SK-N-SH (cell line): ENCODE data around the gene ARHGEF37. TPM values are rescaled to one million over a fixed set of nuclear protein-coding genes. Genes with fewer than 3 reads are reported as not detected.
"Not testable (repeated sequence)": the region's sequence is repeated elsewhere in the genome, so short reads cannot be mapped to it uniquely, and the experiment has no call there.

Experiments used
- CTCF ChIA-PET: fragments of 300-600, 350-600 bp; formaldehyde crosslinking; extraction: SDS; loops from one replicate; lab custom pipeline; 2021; lab: Yijun Ruan, JAX
- POLR2A ChIA-PET: fragments of 350-600 bp; sonication (Branson Sonifier 250); formaldehyde crosslinking; extraction: SDS; loops from one replicate; lab custom pipeline; 2020; ENCODE audit warnings: antibody characterized with exemption, inconsistent platforms; lab: Yijun Ruan, JAX
- DNase-seq: peaks from one replicate; pipeline ENCODE4 v3.0.0; 2012
- H2AFZ ChIP-seq: fragments of 200-600 bp; sonication (generic); 2 replicates; pipeline ENCODE4 v1.8.1; 2016; ENCODE audit warnings: antibody characterized with exemption, mild to moderate bottlenecking, low read depth
- H3F3A ChIP-seq: fragments of 200-600 bp; sonication (generic); replicated peaks from 2 replicates; pipeline ENCODE3; 2016; ENCODE audit warnings: antibody characterized with exemption, mild to moderate bottlenecking; ENCODE audit not compliant: insufficient read depth
- H3K27ac ChIP-seq, 2 experiments: fragments of 200-500 bp in 1 of 2; fragments of 200-600 bp in 1 of 2; sonication (Bioruptor generic) in 1 of 2; sonication (generic), shearing (Covaris generic) in 1 of 2; 2 replicates each; pipeline versions ENCODE4 v1.5.1 to v1.6.1; 2014 to 2016; ENCODE audit warnings: low read depth in 2 of 2, inconsistent platforms in 1 of 2, low read length in 1 of 2, mild to moderate bottlenecking in 1 of 2, mixed read lengths in 1 of 2
- H3K27me3 ChIP-seq: fragments of 200-600 bp; sonication (generic), shearing (Covaris generic); 2 replicates; pipeline ENCODE4 v1.6.1; 2016; ENCODE audit warnings: mixed run types; ENCODE audit not compliant: insufficient read depth
- H3K36me3 ChIP-seq, 2 experiments: fragments of 200-500 bp in 1 of 2; fragments of 200-600 bp in 1 of 2; sonication (Bioruptor generic) in 1 of 2; sonication (generic) in 1 of 2; replicated peaks in 1 of 2; 2 replicates each; pipeline versions ENCODE3 to v1.5.1; 2014 to 2016; ENCODE audit warnings: low read length in 1 of 2, mild to moderate bottlenecking in 1 of 2; ENCODE audit not compliant: insufficient read depth in 2 of 2, control insufficient read depth in 1 of 2
- H3K4me1 ChIP-seq, 2 experiments: fragments of 200-500 bp in 1 of 2; fragments of 200-600 bp in 1 of 2; sonication (Bioruptor generic) in 1 of 2; sonication (generic), shearing (Covaris generic) in 1 of 2; 2 replicates each; pipeline versions ENCODE4 v1.5.1 to v1.6.1; 2014 to 2016; ENCODE audit warnings: low read depth in 1 of 2, low read length in 1 of 2, mixed run types in 1 of 2; ENCODE audit not compliant: insufficient read depth in 2 of 2, control insufficient read depth in 1 of 2
- H3K4me2 ChIP-seq: fragments of 200-600 bp; sonication (generic), shearing (Covaris generic); 2 replicates; pipeline ENCODE4 v1.6.1; 2017; ENCODE audit warnings: mixed run types
- H3K4me3 ChIP-seq, 2 experiments: fragments of 200-500 bp in 1 of 2; fragments of 200-600 bp in 1 of 2; sonication (Bioruptor generic) in 1 of 2; sonication (generic), shearing (Covaris generic) in 1 of 2; 2 replicates each; pipeline versions ENCODE4 v1.5.1 to v1.8.1; 2014 to 2016; ENCODE audit warnings: low read depth in 2 of 2, inconsistent platforms in 1 of 2, low read length in 1 of 2, mild to moderate bottlenecking in 1 of 2, mixed read lengths in 1 of 2, moderate library complexity in 1 of 2
- H3K79me2 ChIP-seq: fragments of 200-600 bp; sonication (generic); 2 replicates; pipeline ENCODE4 v1.8.1; 2017; ENCODE audit warnings: mild to moderate bottlenecking; ENCODE audit not compliant: insufficient read depth
- H3K9ac ChIP-seq: fragments of 200-600 bp; sonication (generic); 2 replicates; pipeline ENCODE4 v1.6.1; 2017; ENCODE audit warnings: mixed run types
- H3K9me2 ChIP-seq: fragments of 200-600 bp; sonication (generic); 2 replicates; pipeline ENCODE4 v1.6.1; 2017; ENCODE audit warnings: mixed run types
- H3K9me3 ChIP-seq: fragments of 200-600 bp; sonication (generic); 2 replicates; pipeline ENCODE4 v1.6.1; 2017; ENCODE audit warnings: mixed run types, mild to moderate bottlenecking, moderate library complexity
- H4K20me1 ChIP-seq: fragments of 200-600 bp; sonication (generic); 2 replicates; pipeline ENCODE4 v1.6.1; 2017; ENCODE audit warnings: mild to moderate bottlenecking, mixed run types; ENCODE audit not compliant: insufficient read depth
- CHD2 ChIP-seq: fragments of 150-350 bp; IDR thresholded peaks from 2 replicates; pipeline ENCODE4 v1.6.1; 2018; ENCODE audit warnings: low read length; ENCODE audit not compliant: partially characterized antibody
- EP300 ChIP-seq, 2 experiments: IDR thresholded peaks; 2 replicates each; pipeline versions ENCODE4 v1.4.0 to v1.6.1; 2012; ENCODE audit warnings: borderline replicate concordance in 1 of 2, low read depth in 1 of 2, low read length in 1 of 2
- EZH2phosphoT487 ChIP-seq: fragments of 200-600 bp; sonication (generic); IDR thresholded peaks from 2 replicates; pipeline ENCODE4 v1.6.1; 2017; ENCODE audit warnings: low read depth, mixed run types, mild to moderate bottlenecking, antibody characterized with exemption, moderate library complexity, borderline replicate concordance
- FOSL2 ChIP-seq: IDR thresholded peaks from 2 replicates; pipeline ENCODE4 v1.4.0; 2012; ENCODE audit warnings: low read depth, mild to moderate bottlenecking, moderate library complexity, borderline replicate concordance
- FOXJ3 ChIP-seq: sonication (generic); formaldehyde crosslinking; IDR thresholded peaks from 2 replicates; pipeline ENCODE4 v1.5.1; 2020; ENCODE audit warnings: mild to moderate bottlenecking, missing genetic modification reagents
- FOXM1 ChIP-seq: IDR thresholded peaks from 2 replicates; pipeline ENCODE4 v1.4.0; 2012; ENCODE audit warnings: low read depth, mild to moderate bottlenecking
- GABPA ChIP-seq: IDR thresholded peaks from 2 replicates; pipeline ENCODE4 v1.4.0; 2012; ENCODE audit warnings: low read depth, mild to moderate bottlenecking
- JUND ChIP-seq: IDR thresholded peaks from 2 replicates; pipeline ENCODE4 v1.4.0; 2012
- NFIC ChIP-seq: IDR thresholded peaks from 2 replicates; pipeline ENCODE4 v1.4.0; 2012; ENCODE audit warnings: borderline replicate concordance
- NRF1 ChIP-seq: IDR thresholded peaks from 2 replicates; pipeline ENCODE4 v1.6.1; 2012; ENCODE audit warnings: low read depth, mild to moderate bottlenecking, low read length
- RXRA ChIP-seq: IDR thresholded peaks from 2 replicates; pipeline ENCODE4 v1.4.0; 2012; ENCODE audit warnings: low read depth, mild to moderate bottlenecking, borderline replicate concordance
- TAF1 ChIP-seq: IDR thresholded peaks from 2 replicates; pipeline ENCODE4 v1.6.1; 2012; ENCODE audit warnings: low read depth, mild to moderate bottlenecking, low read length, moderate library complexity, borderline replicate concordance
- TCF12 ChIP-seq: IDR thresholded peaks from 2 replicates; pipeline ENCODE4 v1.4.0; 2012
- TEAD4 ChIP-seq: IDR thresholded peaks from 2 replicates; pipeline ENCODE4 v1.4.0; 2012; ENCODE audit warnings: mild to moderate bottlenecking, borderline replicate concordance; ENCODE audit not compliant: insufficient read depth
- YY1 ChIP-seq: IDR thresholded peaks from 2 replicates; pipeline ENCODE4 v1.4.0; 2012; ENCODE audit warnings: low read depth, mild to moderate bottlenecking
- WGBS: methylation state at CpG from one replicate; pipeline ENCODE4 v1.1.6; 2017; ENCODE audit warnings: low lambda C conversion rate; 5-methylcytosine and 5-hydroxymethylcytosine counted together
- polyA plus RNA-seq, 3 experiments: library from polyadenylated mRNA; depleted of rRNA; stranded (reverse); fragments of >200 nt; gene quantifications; 2 replicates each; pipeline ENCODE4 v1.2.3, GENCODE V29; 2012
- TF ChIP-seq, protein P1 (sequence below): IDR thresholded peaks from 2 replicates; pipeline ENCODE4 v1.4.0; 2012; ENCODE audit warnings: low read depth, borderline replicate concordance
- TF ChIP-seq, protein P2 (sequence below): IDR thresholded peaks from 2 replicates; pipeline ENCODE4 v1.4.0; 2012; ENCODE audit warnings: low read depth, borderline replicate concordance
- TF ChIP-seq, protein P3 (sequence below): IDR thresholded peaks from 2 replicates; pipeline ENCODE4 v1.4.0; 2012; ENCODE audit warnings: low read depth
- TF ChIP-seq, protein P4 (sequence below): fragments of 150-350 bp; IDR thresholded peaks from 2 replicates; pipeline ENCODE4 v1.6.1; 2016; ENCODE audit warnings: mild to moderate bottlenecking, low read depth, low read length

The ARHGEF37 gene
- polyA plus RNA-seq, 1 of the 3 experiments (the other 2 are of a cell fraction): 0.94 TPM

DNA sequence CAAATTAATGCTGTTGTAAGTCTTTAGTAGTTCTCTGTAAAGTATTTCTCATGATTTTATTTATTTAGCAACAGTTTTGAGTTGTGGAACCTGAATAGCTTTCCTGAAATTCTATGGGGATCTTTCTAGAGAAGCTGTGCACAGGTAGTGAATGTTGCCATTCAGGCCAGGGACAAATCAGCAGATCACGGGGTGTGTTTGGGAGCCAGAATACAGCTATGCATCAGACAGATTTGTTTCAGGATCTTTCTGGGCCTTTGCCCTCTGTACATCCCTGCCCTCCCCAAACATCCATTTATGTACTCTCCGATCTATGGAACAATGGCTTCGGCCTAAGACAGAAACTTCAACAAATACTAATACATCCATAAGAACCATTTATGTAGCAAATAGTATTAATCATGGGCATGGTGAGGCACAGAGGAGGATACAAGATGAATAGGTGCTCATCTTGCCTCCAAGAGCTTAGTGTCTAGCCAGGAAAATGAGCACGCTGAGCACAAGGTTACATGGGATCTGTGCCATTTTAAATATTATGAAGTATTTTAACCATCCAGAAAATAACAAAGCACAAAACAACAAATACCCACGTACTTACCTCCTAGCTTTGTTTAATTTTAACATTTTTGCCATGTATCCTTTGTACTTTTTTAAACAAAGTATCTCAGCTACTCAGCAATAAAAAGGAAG, 13.1 kb downstream of the ARHGEF37 start:
- no peak overlapping the region for H3K4me3 ChIP-seq
- no peak overlapping the region for H3K9ac ChIP-seq
- no peak overlapping the region for H3K4me2 ChIP-seq
- no peaks in the 10 kb centered on the region for H3K27me3 ChIP-seq
- no peak overlapping the region for H3K27ac ChIP-seq
- no peaks in the 10 kb centered on the region for H3K4me1 ChIP-seq
- TF ChIP-seq, protein P1, sequence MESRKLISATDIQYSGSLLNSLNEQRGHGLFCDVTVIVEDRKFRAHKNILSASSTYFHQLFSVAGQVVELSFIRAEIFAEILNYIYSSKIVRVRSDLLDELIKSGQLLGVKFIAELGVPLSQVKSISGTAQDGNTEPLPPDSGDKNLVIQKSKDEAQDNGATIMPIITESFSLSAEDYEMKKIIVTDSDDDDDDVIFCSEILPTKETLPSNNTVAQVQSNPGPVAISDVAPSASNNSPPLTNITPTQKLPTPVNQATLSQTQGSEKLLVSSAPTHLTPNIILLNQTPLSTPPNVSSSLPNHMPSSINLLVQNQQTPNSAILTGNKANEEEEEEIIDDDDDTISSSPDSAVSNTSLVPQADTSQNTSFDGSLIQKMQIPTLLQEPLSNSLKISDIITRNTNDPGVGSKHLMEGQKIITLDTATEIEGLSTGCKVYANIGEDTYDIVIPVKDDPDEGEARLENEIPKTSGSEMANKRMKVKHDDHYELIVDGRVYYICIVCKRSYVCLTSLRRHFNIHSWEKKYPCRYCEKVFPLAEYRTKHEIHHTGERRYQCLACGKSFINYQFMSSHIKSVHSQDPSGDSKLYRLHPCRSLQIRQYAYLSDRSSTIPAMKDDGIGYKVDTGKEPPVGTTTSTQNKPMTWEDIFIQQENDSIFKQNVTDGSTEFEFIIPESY: no peak
- TF ChIP-seq TEAD4 (no peak), GABPA (no peak), NRF1 (no peak), TCF12 (no peak), RXRA (no peak), FOXJ3 (CRISPR knock-in tag) (no peak), YY1 (no peak), CHD2 (no peak), FOSL2 (no peak), EP300 (IDR thresholded peaks at IDR 0.05; ENCODE audit: borderline replicate concordance in 1 of 2, low read depth in 1 of 2, low read length in 1 of 2) (no peak), NFIC (no peak), TAF1 (no peak), FOXM1 (no peak), EZH2phosphoT487 (no peak), JUND (no peak)
- TF ChIP-seq, protein P2, sequence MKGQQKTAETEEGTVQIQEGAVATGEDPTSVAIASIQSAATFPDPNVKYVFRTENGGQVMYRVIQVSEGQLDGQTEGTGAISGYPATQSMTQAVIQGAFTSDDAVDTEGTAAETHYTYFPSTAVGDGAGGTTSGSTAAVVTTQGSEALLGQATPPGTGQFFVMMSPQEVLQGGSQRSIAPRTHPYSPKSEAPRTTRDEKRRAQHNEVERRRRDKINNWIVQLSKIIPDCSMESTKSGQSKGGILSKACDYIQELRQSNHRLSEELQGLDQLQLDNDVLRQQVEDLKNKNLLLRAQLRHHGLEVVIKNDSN: no peak
- TF ChIP-seq, protein P3, sequence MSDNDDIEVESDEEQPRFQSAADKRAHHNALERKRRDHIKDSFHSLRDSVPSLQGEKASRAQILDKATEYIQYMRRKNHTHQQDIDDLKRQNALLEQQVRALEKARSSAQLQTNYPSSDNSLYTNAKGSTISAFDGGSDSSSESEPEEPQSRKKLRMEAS: no peak
- TF ChIP-seq, protein P4, sequence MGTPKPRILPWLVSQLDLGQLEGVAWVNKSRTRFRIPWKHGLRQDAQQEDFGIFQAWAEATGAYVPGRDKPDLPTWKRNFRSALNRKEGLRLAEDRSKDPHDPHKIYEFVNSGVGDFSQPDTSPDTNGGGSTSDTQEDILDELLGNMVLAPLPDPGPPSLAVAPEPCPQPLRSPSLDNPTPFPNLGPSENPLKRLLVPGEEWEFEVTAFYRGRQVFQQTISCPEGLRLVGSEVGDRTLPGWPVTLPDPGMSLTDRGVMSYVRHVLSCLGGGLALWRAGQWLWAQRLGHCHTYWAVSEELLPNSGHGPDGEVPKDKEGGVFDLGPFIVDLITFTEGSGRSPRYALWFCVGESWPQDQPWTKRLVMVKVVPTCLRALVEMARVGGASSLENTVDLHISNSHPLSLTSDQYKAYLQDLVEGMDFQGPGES: no peak
- H3F3A ChIP-seq: no peaks in the 10 kb centered on the region
- H3K36me3 ChIP-seq: no peaks in the 10 kb centered on the region
- H3K79me2 ChIP-seq: no peaks in the 10 kb centered on the region
- DNase-seq: no peak
- CTCF ChIA-PET: interaction anchor here (1.1 to 1.2 kb wide), 2 partner anchors 24 to 160 kb away, joined by 3 to 7 read pairs; no protein-coding TSS in a partner anchor
- no peaks in the 10 kb centered on the region for H3K9me3 ChIP-seq
- no peak overlapping the region for H2AFZ ChIP-seq
- WGBS: 78% methylated on average over 5 of the region's 5 CpGs
- POLR2A ChIA-PET: no interaction called here
- no peaks in the 10 kb centered on the region for H4K20me1 ChIP-seq
- no peaks in the 10 kb centered on the region for H3K9me2 ChIP-seq

DNA sequence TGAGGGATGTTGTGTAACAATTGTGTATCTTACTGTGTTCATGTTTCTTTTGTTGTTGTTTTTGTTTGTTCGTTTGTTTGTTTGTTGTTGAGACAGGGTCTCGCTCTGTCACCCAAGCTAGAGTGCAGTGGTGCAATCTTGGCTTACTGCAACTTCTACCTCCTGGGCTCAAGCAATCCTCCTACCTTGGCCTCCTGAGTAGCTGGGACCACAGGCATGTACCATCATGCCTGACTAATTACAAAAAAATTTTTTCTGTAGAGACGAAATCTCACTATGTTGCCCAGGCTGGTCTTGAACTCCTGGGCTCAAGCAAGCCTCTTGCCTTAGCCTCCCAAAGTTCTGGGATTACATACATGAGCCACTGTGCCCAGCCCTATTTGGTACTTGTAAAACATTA, 13.8 kb downstream of the ARHGEF37 start:
- H3K27ac ChIP-seq, H3K9me3 ChIP-seq, POLR2A ChIA-PET, H3K36me3 ChIP-seq, H3K4me3 ChIP-seq, DNase-seq, H3K9me2 ChIP-seq, H3K4me1 ChIP-seq, H3K9ac ChIP-seq, H2AFZ ChIP-seq, H3K79me2 ChIP-seq, H3K27me3 ChIP-seq, H3F3A ChIP-seq, H3K4me2 ChIP-seq, H4K20me1 ChIP-seq: not testable (repeated sequence)
- CTCF ChIA-PET: interaction anchor here (1.1 to 1.2 kb wide), 2 partner anchors 24 to 161 kb away, joined by 3 to 7 read pairs; no protein-coding TSS in a partner anchor
- 54% methylated on average over 3 of the region's 3 CpGs for WGBS
